Measurements from ENCODE around the gene LARP1B.
"Not testable (repeated sequence)": the region's sequence is repeated elsewhere in the genome, so short reads cannot be mapped to it uniquely, and the experiment has no call there.

Gene LARP1B

DNA sequence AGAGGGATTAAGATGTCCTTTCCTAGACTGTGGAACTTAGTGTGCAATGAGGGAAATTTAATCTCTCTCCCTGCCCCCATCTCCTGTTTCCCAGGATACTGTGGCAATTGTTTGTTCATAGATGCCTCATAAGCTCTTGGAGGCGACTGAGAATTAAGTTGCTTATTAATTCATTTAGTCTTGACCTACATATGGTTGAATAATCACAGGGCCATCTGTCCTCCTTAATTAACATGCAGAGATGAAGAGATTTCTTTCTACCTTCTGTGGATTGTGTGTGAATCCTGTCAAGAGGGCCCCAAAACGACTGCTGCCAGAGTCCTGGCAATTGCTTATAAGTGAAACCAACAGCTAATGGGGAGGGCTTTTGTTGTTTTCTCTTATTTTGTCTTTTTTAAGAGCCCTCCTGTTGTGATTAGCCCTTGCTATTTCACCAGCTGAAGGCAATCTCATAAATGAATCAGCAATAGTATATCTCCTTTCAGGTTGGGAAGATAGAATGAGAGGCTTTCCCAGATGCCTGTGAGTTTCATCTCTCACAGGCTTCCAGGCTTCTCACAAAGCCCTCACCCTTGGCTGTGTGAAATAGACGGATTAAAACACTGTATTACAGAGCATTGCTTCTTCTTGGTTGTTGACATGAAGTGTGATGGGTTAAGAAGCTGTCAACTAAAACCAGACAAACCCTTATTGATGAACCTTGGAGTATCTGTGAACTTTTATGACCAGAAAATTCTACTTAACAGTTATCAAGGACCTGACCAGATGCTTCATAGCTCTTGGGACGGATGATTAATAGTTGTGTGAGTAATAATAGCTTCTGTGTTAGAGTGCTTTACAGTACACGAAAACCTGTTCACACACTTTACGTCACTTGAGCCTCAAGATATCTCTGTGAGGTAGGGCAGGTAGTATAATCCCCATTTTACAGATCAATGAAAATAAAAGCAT is 168.0 kb downstream of the LARP1B start:
- DNase-seq, result no peak

DNA sequence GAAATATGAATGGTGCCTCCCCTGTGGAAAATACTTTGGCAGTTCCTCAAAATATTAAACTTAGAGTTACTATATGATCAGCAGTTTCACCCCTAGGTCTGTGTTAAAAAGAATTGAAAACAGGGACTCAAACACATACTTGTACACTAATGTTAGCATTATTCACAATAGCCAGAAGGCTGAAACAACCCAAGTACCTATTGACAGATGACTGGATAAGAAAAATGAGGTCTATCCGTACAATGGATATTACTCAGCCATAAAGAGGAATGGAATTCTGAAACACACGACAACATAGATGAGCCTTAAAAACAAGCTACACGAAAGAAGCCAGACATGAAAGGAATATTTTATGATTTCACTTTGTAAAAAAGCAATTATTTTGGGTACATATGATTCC is 171.6 kb downstream of the LARP1B start:
- DNase-seq, result no peak

DNA sequence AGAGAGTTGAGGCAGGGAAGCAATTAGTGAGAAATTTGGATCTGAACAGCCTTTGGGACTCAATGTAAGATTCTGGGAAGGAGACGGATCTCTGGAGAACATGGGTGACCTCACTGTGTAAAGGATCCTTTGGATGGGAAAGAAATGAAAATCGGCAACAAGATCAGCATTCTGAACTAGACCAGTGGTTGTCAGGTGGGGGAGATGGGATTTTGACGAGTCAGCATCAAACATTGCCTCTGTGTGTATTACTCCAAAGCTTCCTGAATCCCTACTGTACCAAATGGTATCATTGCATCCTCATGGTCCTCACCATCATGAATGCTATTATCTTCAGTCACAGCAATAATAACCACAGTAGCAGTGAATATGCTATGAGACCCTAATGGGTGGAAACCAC is 173.7 kb downstream of the LARP1B start:
- DNase-seq, result no peak

DNA sequence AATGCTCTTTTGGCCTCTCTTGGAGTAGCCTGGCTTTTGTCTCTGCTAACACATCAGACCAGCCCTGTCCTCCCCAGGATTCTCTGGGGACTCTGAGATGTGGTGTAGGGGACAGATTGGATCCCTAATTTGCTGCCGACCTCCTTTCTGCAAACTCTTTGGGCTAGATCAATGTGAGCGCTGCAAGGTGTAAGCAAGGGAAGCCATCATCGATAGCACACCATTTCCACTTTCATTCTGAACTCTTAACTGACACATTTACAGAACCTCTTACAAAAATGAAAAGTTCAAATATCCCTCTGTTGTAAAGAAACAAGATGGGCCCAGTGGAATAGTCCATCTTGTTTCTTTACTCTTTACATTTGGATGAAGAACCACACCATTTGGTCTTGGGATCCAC is 179.9 kb downstream of the LARP1B start:
- no peak for DNase-seq

DNA sequence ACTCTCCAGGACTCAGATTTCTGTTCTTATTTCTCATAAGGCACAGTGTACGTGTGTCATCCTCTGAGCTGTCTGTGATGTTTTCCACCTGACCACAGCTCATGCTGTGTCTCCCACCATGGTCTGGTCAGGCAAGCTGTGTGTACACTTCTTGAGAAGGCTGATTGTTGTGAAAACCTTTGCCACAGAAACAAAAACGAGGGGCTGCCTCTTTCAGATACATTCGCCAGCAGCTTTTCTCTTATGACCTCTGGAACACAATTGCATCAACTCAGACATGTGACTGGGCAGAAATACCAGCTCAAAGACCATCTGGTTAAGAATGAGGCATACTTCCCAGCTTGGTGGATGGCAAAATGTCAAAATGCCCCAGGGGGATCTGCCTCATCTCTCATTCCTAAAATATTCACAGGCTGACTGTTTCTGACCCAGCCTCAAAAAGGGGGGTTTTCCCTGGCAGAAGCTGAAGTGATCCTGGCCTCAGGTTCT is 180.4 kb downstream of the LARP1B start:
- DNase-seq, result no peak

DNA sequence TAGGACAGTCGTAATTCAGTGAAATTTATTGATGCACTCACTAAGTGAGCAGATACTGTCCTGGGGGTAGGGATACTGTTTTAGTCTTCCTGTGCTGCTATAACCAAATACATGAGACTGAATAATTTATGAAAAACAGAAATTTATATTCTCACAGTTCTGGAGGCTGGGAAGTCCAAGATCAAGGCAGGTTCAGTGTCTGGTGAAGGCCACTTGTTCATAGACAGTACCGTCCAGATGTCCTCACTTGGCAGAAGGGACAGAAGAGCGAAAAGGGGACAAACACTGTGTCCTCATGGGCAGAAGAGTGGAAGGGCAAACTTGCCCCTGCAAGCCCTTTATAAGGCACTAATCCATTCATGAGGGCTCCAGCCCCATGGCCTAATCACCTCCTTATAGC is 180.9 kb downstream of the LARP1B start:
- no peak for DNase-seq

DNA sequence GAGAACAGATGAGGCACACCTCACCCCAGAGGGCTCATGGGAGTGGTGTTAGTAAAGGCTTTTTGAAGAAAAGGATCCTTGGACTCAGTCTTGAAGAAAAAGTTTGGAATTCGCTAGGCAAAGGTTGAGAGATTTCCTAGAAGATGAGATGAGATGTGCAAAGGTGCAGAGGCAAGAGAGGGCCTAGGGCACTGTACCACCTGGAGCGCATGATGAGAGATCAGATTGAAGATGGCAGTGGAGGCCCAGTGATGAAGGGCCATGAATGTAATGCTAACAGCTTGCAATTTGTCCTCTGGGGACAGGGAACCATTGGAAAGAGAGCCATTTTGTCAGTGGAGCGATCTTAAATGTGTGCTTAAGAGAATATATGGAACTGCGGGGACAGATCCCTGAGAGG is 181.5 kb downstream of the LARP1B start:
- DNase-seq, result no peak

DNA sequence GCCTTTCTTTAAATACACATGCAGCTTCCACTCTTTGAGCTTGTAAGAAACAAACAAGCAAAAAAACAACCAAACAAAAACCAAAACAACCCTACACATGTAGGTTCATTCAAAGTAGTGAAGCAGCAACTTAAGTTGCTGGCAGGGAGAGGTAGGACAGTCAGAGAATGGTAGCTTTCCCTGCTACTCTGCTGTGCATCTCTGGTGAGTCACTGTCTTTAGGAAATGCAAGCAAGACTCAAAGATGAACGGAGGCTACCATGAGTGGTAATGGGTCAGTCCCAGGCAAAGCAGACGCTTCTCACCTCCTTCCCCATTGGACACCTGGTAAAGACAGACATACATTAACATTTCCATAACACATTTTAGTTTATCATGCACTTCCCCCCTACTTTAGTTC is 183.3 kb downstream of the LARP1B start:
- DNase-seq, result no peak

DNA sequence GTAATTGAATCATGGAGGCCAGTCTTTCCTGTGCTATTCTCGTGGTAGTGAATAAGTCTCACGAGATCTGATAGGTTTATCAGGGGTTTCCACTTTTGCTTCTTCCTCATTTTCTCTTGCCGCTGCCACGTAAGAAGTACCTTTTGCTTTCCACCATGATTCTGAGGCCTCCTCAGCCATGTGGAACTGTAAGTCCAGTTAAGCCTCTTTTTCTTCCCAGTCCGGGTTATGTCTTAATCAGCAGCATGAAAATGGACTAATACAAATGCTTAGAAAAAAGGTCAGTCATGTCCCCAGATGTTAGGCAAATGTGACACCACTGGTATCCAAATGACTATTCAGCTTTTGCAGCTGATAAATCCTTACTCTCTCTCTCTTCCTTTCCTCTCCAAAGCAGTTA is 184.3 kb downstream of the LARP1B start:
- DNase-seq, result not testable (repeated sequence)

DNA sequence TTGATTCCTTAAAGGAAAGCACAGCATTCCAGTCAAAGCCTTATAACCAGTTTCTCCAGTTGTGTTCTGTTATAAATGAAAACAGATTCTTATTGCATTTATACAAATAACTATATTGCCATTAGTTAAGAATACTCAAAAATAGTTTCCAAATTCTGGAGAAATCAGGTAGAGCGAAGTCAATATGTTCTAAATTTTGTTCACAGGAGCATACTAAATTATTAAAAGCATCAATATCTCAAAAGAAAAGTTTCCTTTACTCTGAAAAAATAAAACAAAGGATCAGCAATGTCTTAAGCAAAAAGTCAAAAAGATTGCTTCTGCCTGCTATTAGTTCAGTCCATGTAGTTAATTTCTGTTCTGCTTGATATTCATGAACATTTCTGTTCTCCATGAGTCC is 186.8 kb downstream of the LARP1B start:
- DNase-seq, result no peak

DNA sequence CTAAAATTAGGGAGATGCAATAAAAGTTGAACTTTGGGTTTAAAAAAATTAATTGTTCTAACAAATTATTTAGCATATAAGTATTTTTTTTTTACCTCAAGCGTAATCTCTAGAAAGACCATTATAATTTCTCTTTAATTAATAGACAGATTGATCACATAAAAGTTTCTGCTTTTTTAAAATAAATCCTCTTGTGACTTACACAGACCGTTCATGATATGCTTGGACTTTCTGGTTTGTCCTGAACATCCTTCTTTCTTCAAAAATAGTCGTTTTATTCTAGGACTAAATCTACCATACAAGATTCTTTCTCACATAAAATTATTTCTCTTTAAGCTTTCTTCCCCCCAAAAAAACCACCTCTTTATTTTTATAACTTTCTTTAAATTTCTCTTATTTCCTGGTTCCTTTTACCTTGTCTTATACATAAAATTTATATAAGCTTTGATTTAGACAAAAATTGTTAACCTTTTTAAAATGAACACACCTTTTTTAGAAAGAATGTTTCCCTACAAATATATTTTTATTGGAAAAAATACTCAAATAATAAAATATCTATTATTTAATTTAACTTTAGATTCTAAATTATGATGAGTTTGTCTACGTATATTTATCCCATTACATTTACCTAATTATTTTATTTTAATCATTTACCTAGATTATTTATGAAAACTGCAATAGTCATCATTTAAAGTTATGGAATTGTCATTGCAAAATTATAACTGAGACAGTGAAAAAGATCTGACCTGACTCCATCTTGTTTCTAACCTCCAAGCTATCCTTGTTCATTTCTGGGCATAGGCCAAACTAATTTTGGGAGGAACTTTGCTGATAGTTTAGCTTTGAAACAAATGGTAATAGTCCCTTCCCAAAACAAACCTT is 188.9 kb downstream of the LARP1B start:
- DNase-seq, result no peak

DNA sequence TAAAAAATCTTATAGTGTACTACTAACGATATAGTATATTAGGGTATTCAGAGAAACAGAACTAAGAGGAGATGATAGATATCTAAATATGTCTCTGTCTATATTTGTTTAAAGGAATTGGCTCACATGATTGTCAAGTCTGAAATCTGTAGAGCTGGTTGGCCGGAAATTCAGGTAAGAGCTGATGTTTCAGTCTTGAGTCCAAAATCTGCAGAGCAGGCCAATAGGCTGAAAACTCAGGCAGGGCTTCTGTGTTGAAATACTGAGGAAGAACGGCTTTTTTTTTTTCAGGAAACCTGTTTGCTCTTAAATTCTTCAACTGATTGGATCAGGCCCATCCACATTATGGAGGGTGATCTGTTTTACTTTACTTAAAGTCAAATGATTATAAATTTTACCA is 194.8 kb downstream of the LARP1B start:
- no peak for DNase-seq

DNA sequence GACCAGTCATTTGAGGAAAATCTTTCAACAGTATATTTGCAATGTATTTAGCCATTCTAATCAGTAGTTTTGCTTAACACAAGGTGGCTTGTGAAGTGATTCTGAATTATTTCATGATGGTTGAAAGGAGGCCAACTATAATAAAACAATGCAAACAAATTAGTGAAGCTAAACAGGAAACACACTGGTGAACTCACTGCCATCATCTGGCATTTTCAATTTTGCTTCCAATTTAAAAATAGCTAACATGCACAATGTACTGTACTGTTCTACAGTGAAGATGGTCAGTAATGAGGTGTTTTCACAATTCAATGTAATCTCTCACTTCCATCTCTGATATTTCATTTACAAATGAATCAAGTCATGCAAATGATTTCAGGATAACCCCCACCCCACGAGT is 195.4 kb downstream of the LARP1B start:
- no peak for DNase-seq

DNA sequence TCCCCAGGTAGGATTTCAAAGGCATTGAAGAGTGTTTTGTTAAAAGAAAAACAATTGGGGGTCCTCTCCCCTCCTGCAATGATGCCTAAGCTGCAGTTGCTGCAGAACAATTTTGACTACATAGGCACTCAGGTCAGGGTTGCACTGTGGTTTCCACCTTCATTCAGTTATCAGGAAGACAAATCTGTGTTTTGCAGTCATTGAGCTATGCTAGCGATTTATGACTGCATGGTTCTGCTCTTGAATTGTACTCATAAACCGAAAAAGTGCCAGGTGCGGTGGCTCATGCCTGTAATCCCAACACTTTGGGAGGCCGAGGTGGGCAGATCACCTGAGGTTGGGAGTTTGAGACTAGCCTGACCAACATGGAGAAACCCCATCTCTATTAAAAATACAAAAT is 197.1 kb downstream of the LARP1B start:
- not testable (repeated sequence) for DNase-seq

DNA sequence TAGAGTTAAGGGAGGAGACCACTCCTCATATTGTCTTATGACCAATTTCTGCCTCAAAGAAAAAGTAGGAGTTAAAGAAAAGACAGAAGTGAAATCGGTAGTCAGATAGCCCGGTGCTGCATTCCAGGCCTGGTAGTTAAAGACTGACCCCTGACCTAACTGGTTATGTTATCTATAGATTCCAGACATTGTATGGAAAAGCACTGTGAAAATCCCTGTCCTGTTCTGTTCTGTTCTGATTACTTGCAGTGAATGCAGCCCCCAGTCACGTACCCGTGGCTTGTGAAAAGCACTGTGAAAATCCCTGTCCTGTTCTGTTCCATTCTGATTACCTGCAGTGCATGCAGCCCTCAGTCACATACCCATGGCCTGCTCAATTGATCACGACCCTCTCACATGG is 198.8 kb downstream of the LARP1B start:
- not testable (repeated sequence) for DNase-seq

Data from activated effector memory CD4-positive, alpha-beta T cell treated with anti-CD3 and anti-CD28 coated beads, Interleukin-2, amount 50 U/mL, for 16 hours (primary cell).